ENCODE results near the gene CALHM3.

CALHM3 gene

GRCh38 chr10:103467406-103467805 lies 11.6 kb downstream of the CALHM3 start:
- H3K4me3 ChIP-seq (replicated peaks; ENCODE audit: insufficient read depth, low read length) = no peak overlapping the region
- TF ChIP-seq REST (IDR thresholded peaks at IDR 0.05; ENCODE audit: insufficient replicate concordance, low read depth) (no peak), SPI1 (IDR thresholded peaks at IDR 0.05; ENCODE audit: borderline replicate concordance, low read depth) (no peak), CTCF (IDR thresholded peaks at IDR 0.05; ENCODE audit: insufficient read depth, low read length) (no peak), GABPA (IDR thresholded peaks at IDR 0.05; ENCODE audit: low read depth) (no peak), POLR2AphosphoS5 (IDR thresholded peaks at IDR 0.05; ENCODE audit: low read depth) (no peak)
- no peak overlapping the region for H3K27ac ChIP-seq (replicated peaks)
- no peak for DNase-seq (ENCODE audit: low read depth in 1 of 2, low spot score in 1 of 2)
- H3K27me3 ChIP-seq (ENCODE audit: insufficient read depth, poor library complexity, severe bottlenecking) = no peaks in the 10 kb centered on the region

- Histone ChIP-seq H3K27ac (replicated peaks) (no peak overlapping the region), H3K27me3 (ENCODE audit: insufficient read depth, poor library complexity, severe bottlenecking) (no peaks in the 10 kb centered on the region), H3K4me3 (replicated peaks; ENCODE audit: insufficient read depth, low read length) (no peak overlapping the region)
- TF ChIP-seq REST (IDR thresholded peaks at IDR 0.05; ENCODE audit: insufficient replicate concordance, low read depth) (no peak), GABPA (IDR thresholded peaks at IDR 0.05; ENCODE audit: low read depth) (no peak), CTCF (IDR thresholded peaks at IDR 0.05; ENCODE audit: insufficient read depth, low read length) (no peak), POLR2AphosphoS5 (IDR thresholded peaks at IDR 0.05; ENCODE audit: low read depth) (no peak), SPI1 (IDR thresholded peaks at IDR 0.05; ENCODE audit: borderline replicate concordance, low read depth) (no peak)
- DNase-seq (ENCODE audit: low read depth in 1 of 2, low spot score in 1 of 2) = no peak
Measured at GRCh38 chr10:103466734-103467133, 12.3 kb downstream of the CALHM3 start.

GRCh38 chr10:103465411-103466179 lies 13.4 kb downstream of the CALHM3 start:
- Histone ChIP-seq H3K27me3 (ENCODE audit: insufficient read depth, poor library complexity, severe bottlenecking) (no peaks in the 10 kb centered on the region), H3K4me3 (replicated peaks; ENCODE audit: insufficient read depth, low read length) (no peak overlapping the region), H3K27ac (replicated peaks) (no peak overlapping the region)
- no peak for DNase-seq (ENCODE audit: low read depth in 1 of 2, low spot score in 1 of 2)
- TF ChIP-seq GABPA (IDR thresholded peaks at IDR 0.05; ENCODE audit: low read depth) (no peak), POLR2AphosphoS5 (IDR thresholded peaks at IDR 0.05; ENCODE audit: low read depth) (no peak), CTCF (IDR thresholded peaks at IDR 0.05; ENCODE audit: insufficient read depth, low read length) (no peak), SPI1 (IDR thresholded peaks at IDR 0.05; ENCODE audit: borderline replicate concordance, low read depth) (no peak), REST (IDR thresholded peaks at IDR 0.05; ENCODE audit: insufficient replicate concordance, low read depth) (no peak)

All from HL-60 (cell line).